GM23338 (cell line): ENCODE data around the gene COL4A1. TPM values are rescaled to one million over a fixed set of nuclear protein-coding genes. Genes with fewer than 3 reads are reported as not detected.

Source experiments
- EZH2 ChIP-seq: fragments of 200-600 bp; sonication (generic); IDR thresholded peaks from one replicate; pipeline ENCODE4 v1.8.0; 2017; ENCODE audit warnings: antibody characterized with exemption, mild to moderate bottlenecking, low read depth; ENCODE audit not compliant: unreplicated experiment
- JUNB ChIP-seq: IDR thresholded peaks from one replicate; pipeline ENCODE4 v1.6.1; 2016; ENCODE audit warnings: antibody characterized with exemption; ENCODE audit not compliant: unreplicated experiment
- REST ChIP-seq: IDR thresholded peaks from one replicate; pipeline ENCODE4 v1.6.1; 2018; ENCODE audit warnings: antibody characterized with exemption; ENCODE audit not compliant: unreplicated experiment
- ZNF114 ChIP-seq: fragments of 250-450 bp; sonication (Bioruptor Pico); IDR thresholded peaks from 2 replicates; pipeline ENCODE4 v1.5.0; 2020; ENCODE audit warnings: mild to moderate bottlenecking, moderate library complexity
- ZNF462 ChIP-seq: fragments of 250-450 bp; sonication (Bioruptor Pico); IDR thresholded peaks from 2 replicates; pipeline ENCODE4 v1.5.0; 2020; ENCODE audit warnings: mild to moderate bottlenecking, moderate library complexity
- polyA plus RNA-seq: library from polyadenylated mRNA; unstranded; fragments of >200 nt; fragmentation: Nextera tagmentation; extraction: Ambion mirVana; gene quantifications from 2 replicates; pipeline ENCODE4 v1.2.1, GENCODE V29; 2016
- total RNA-seq: library from RNA; depleted of rRNA; stranded (reverse); fragments of >200 nt; shearing (Covaris generic); gene quantifications from 2 replicates; pipeline ENCODE4 v1.2.3, GENCODE V29; 2014

The COL4A1 gene
- total and polyA plus RNA-seq, 2 experiments from 2014 or later = 39.1 to 110 TPM

- TF ChIP-seq ZNF462 = no peak
- no peak for TF ChIP-seq EZH2
- no peak for TF ChIP-seq JUNB
- no peak for TF ChIP-seq REST
- no peak for TF ChIP-seq ZNF114 (CRISPR knock-in tag)
Observed at GRCh38 chr13:110170882-110171281, 136.1 kb downstream of the COL4A1 start (continued).
